GM18517 (cell line): ENCODE data around the gene EML4.
"Not testable (repeated sequence)": the region's sequence is repeated elsewhere in the genome, so short reads cannot be mapped to it uniquely, and the experiment has no call there.

ENCODE experiments used
- ATAC-seq: cut with Tn5 transposase; IDR thresholded peaks from one replicate; pipeline ENCODE4 v1.9.1; 2021; ENCODE audit warnings: mild to moderate bottlenecking, moderate library complexity; ENCODE audit not compliant: unreplicated experiment

The EML4 gene

GRCh38 chr2:42170619-42171395, 1.7 kb downstream of the EML4 start:
- no peak for ATAC-seq

GRCh38 chr2:42171396-42171980, 2.3 kb downstream of the EML4 start:
- no peak for ATAC-seq

DNA sequence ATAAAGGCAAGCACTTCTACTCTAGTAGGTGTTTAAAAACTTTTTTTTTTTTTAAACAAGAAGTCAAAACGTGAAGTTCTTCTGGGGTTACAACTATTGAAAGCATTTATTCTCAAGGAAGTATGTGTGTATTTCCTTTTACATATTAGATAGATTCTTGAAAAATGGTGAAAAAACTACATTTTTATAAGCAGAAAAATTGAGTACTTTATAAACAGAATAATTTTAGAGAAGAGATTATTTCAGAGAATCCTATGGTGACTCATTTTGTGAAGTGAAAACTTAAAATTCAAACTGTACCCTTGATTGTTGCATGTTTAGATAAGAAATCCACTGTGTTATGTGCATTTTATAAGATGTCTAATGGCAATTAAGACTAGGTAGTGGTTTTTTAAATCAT, 2.9 kb downstream of the EML4 start:
- ATAC-seq = no peak

- no peak for ATAC-seq
Observed at GRCh38 chr2:42172566-42172965, 3.4 kb downstream of the EML4 start.

DNA sequence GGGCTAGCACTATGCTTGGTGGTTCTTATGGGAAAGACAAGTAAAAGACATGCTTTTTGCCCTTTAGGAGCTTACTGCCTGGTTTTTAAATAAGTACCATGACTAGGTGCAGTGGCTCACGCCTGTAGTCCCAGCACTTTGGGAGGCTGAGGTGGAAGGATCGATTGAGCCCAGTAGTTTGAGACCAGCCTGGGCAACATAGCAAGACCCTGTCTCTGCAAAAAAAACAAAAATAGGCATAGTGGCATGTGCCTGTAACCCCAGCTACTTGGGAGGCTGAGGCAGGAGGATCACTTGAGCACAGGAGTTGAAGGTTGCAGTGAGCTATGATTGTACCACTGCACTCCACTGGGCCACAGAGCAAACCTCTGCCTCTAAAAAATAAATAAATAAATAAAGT, 4.3 kb downstream of the EML4 start:
- not testable (repeated sequence) for ATAC-seq

DNA sequence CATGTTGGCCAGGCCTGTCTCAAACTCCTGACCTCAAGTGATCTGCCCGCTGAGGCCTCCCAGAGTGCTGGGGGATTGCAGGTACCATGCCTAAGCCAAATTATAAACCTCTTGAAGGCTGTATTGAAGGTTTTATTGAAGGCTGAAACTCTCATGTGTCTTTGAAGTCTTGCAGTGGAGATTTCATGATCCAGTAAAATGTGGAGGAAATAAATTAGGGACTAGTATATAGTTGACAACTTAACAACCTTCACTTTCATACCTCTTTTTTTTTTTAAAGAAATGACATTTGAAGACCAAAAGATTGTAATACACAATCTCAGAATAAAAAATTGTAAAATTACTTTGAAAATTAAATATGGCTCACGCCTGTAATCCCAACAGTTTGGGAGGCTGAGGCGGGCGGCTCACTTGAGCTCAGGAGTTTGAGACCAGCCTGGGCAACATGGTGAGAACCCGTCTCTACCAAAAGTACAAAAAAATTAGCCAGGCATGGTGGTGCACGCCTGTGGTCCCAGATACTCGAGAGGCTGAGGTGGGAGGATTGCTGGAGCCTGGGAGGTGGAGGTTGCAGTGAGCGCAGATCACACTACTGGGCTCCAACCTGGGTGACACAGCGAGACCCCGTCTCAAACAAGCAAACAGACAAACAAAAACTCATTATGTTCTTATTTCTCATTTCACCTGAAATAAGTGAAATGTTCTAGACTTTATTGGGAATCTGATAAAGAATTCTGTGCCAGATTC, 8.0 kb downstream of the EML4 start:
- no peak for ATAC-seq

GRCh38 chr2:42178335-42178734, 9.2 kb downstream of the EML4 start:
- no peak for ATAC-seq

DNA sequence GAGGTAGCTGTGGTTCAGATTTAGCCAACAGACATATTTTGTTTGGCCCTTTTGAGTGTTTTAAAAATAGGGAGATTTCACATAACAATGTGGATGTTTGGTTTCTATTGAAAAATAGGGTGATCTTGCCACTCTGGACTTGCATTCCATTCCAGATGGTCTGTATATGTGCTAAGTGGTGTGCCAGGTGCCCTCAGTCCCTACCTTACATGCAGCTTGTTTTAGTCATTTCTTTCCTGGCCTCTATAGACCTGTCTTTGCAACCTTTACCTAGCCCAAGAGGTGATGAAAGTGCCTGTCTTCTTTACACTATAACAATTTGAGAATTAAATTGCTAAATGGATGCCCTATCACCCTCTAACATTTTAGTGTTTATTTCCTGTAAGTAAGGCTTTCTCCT, 11.1 kb downstream of the EML4 start:
- ATAC-seq = no peak

- ATAC-seq = no peak
Observed at GRCh38 chr2:42182654-42183308, 13.6 kb downstream of the EML4 start.

GRCh38 chr2:42183775-42184174, 14.6 kb downstream of the EML4 start:
- no peak for ATAC-seq

DNA sequence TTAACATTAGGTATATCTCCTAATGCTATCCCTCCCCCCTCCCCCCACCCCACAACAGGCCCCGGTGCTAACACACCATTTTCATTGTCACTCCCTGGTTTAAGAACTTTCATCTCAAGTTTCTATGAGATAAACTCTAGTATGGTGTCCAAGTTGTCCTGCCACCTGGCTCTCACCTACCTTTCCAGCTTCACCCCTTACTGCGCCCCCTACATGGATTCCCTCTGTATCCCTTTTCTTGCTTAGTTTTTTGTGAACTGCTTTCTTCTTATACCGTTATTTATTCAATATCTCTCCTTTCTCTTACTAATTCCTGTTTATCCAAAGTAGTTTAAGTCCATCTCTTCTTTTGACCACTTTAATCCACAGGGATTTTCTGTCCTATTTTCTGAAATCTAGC, 15.2 kb downstream of the EML4 start:
- no peak for ATAC-seq

DNA sequence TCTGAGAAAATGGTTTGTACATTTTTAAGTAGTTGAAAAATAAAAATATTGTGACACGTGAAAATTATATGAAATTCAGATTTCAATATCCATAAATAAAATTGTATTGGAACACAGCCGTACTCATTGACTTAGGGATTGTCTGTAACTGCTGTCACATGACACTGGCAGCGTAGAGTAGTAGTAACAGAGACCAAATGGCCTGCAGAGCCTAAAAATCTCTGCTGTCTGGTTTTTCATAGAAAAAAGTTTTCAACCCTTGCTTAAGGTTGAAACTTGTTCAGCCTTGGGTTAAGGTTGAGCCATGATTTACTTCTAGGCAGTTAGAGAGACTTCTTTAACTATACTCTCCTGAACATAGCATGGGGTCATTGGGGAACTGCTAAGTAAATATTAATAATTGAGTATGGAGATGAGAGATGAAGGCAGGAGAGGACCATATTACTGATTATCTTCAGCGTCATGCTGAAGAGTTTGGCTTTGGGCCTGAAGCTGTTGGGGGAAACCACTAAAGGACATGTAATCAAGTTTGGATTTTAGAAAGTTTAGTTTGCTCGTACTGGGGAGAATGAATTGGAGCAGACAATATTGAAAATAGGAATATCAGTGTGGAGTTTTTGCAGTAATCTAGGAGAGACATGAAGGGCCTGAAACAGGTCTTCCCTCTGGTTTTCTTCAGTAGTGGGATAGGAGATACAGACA, 16.2 kb downstream of the EML4 start:
- ATAC-seq = no peak

- ATAC-seq = no peak
Observed at GRCh38 chr2:42186366-42186765, 17.2 kb downstream of the EML4 start.

DNA sequence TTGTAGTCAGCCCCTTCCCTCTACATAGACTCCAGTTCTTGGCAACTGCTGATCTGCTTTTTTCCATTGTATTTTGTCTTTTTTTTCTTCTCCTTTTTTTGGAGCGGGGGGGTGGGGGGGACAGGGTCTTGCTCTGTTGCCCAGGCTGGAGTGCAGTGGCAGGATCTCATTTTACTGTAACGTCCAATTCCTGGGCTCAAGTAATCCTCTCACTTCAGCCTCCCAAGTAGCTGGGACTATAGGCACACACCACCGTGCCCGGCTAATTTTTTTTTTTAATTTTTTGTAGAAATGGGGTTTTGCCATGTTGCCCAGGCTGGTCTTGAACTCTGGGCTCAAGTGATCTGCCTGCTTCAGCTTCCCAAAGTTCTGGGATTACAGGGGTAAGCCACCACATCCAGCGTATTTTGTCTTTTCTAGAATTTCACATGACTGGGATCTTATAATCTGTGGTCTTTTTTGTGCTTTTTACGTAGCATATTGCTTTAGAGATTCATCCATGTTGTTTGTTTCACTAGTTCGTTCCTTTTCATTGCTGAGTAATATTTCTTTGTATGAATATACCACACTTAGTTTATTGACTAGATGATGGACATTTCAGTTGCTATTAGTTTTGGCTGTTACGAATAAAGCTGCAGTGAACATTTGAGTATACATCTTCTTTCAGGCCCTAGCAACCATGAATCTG, 17.9 kb downstream of the EML4 start:
- ATAC-seq = no peak

DNA sequence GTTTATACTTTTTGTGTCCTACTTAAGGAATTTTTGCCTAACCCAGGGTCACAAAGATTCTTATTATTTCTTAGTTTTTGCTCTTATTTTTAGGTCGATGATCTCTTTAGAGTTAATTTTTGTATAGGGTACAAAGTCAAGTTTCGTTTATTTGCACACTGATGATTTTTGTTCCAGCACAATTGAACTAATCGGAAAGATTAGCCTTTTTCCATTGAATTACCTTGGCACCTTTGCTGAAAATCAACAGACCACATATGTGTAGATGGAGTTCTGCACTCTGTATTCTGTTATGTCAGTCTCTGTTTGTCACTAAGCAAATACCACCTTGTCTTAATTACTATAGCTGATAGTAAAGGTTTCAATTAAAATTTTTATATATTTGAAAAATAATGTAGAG, 18.7 kb downstream of the EML4 start:
- ATAC-seq = no peak

GRCh38 chr2:42189235-42189566, 20.0 kb downstream of the EML4 start:
- ATAC-seq = no peak

DNA sequence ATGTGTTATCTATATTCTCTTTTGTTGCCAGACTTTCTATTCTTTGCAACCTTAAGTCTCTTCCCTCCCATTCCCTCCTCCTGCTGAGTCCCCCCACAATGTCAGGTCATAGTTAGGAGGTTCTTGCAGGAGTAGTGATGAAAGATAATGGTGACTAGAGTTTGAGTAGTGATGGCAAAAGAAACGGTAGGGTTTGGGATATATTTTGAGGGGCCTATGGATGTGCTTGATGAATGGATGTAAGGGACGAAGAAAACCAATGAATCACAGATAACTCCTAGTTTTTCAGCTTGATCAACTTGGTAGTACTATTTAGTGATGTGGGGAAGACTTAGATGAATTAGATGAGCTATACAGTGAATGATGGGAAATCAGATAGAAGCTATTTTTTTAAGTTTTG, 21.0 kb downstream of the EML4 start:
- ATAC-seq = no peak

DNA sequence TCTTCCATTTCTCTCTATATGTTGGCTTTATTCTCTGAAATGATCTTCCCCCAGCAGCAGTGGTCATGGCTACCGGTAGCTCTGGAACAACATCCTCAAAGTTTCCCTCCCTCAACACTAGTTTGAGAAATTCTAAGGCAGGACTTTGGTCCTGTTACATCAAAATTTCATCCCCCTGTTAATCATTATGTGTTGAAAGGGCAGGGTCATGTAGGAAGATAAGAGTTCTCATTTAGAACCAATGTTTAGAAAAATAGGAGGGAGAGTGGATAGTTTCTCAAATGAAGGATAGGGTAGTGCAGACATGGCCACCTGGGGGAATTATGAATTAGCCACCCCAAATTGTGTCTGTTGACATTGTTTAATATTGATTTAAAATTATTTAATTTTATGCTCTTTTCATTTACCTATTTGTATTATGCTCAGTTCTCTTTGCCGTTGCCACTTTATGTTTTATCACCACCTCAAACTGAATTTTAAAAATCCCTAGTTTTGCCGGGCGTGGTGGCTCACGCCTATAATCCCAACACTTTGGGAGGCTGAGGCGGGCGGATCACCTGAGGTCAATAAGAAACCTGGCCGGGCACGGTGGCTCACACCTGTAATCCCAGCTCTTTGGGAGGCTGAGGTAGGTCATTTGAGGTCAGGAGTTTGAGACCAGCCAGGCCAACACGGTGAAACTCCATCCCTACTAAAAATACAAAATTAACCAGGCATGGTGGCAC, 22.3 kb downstream of the EML4 start:
- no peak for ATAC-seq

DNA sequence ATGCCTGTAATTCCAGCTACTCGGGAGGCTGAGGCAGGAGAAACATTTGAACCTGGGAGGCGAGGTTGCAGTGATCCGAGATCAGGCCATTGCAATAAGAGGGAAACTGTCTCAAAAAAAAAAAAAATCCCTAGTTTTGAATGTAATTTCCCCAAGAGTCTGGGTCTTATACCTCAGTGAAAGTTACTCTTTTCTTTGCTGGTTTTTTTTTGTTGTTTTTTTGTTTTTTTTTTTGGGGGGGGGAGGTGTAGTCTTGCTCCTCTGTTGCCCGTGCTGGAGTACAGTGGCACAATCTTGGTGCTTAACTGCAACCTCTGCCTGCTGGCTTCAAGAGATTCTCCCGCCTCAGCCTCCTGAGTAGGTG, 22.8 kb downstream of the EML4 start:
- ATAC-seq = no peak
